Measurements from ENCODE around the gene PPP2R5C.
A peak's percentile ranks its signal among the peaks of the same experiment; 100 is the strongest.

PPP2R5C gene

DNA sequence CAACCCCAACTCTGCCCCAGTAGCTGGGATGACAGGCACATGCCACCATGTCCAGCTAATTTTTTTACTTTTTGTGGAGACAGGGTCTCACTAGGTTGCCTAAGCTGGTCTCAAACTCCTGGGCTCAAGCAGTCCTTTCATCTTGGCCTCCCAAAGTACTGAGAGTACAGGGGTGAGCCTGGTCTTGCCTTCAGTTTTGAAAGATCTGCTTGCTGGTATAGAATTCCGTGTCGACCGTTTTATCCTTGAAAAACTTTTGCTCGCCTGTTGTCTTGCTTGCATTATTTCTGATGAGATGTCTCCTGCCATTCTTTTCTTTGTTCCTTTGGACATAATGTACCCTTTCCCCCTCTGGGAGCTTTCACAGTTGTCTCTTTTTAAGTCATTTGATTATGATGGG, 110.8 kb downstream of the PPP2R5C start:
- DNase-seq = no peak

DNA sequence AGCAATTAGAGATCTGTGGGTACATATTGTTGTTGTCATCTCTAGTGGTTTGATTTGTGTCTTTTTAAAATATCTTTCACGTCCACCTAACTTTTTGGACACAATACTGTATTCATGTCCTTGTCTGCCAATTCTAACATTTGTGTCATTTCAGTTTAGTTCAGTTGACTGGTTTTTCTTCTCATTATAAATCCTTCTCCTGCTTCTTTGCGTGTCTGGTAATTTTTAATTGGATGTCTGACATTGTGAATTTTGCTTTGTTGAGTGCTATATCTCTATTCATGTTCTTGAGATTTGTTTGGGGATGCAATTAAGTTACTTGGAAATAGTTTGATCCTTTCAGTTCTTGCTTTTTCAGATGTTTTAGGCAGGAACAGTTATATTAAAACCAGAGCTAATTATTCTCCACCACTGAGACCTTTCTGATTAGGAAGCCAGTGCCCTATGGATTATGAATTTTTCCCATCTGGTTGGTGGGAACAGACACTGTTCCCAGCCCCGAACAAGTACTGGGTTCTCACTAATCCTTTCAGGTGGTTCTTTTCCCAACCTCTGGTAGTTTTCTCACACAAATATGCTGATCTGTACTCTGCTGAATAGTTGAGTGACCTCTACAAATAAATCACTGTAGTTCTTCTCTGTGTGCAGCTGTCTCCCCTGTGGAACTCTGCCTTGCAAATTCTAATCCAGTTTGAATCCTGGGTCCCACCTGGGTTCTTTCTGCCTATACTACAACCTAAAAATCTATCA, 111.7 kb downstream of the PPP2R5C start:
- no peak for DNase-seq

DNA sequence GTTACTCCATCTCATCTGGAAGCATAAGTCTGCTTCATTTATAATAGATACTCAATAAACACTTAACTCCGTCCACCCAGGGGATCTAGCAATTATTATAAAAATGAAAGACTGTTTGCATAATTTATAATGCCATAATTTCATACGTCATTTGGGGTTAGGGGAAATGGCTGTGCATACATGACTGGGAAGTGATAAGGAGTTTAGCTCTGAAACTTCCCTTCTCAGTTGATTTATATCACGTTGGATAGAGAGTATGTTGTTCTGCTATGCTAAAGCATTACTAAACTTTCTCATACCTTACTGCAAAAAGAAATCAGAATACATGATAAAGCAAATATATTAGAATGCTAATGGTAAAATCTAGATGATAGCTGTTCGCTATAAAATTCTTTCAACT, 112.5 kb downstream of the PPP2R5C start:
- DNase-seq = no peak

DNA sequence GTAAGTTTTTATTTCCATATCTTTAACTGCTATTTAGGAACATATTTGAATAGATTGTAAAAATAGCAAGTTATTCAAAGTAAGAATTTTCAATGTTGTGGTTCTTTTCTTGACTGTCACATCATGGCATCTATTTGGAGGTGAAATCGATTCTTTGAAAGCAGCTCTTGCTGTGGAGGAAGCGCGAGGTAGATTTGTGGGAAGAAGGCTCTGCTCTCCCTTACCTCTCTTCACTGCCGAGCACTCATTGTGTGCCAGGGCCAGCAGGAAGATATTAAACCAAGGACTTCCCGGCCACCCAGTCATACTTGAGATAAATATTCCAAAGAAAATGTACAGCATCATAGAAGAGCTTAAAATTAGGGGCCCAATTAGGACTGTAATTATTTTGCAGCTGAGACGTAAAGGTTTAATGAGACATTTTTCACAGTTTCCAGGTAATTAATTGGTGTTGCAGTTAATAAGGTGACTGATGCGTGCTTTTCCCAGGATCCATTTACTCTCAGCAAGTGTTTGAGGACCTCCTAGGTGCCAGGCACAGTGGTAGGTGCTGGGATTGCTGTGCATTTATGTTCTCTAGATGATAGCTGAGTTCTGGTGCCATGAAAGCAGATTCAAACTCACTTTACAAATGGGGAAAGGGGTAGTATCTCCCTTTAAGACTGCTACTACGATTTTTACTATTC, 113.7 kb downstream of the PPP2R5C start:
- no peak for DNase-seq

DNA sequence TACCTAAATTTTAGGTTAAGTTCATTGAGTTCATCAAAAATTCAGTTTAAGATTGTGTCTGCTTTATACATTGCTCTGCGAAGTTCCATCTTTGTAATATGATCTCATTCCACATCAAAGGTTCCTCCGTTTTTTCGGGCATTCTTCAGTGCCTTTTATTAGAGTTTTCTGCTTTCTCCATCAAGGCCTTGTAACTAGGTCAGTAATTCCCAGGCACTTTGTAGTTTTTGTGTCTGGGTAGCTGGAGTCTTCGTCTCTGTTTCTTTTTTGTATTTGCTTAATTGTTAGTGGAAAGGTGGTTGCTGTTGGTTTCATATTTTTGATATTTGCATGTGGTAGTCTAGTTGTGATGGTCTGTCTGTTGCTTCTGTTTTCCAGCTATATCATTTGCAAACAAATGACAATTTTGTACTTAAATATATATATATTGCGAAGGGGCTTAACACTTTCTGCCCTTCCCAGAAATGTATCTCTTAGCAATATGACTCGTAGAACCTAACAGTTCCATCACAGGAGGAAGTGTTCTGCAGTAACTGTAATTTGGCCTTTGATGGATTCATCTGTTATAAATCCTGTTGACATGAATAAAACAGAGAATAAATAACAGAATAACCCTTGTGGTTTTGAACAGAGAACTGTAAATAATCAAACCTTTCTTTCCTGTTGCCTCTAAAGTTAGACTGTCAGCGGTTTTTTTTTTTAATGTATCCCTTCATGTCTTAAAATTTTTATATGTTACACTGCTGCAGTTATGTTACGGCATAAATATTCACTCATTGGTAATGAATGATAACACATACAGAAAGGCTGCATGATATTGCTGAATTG, 114.4 kb downstream of the PPP2R5C start:
- DNase-seq = no peak

DNA sequence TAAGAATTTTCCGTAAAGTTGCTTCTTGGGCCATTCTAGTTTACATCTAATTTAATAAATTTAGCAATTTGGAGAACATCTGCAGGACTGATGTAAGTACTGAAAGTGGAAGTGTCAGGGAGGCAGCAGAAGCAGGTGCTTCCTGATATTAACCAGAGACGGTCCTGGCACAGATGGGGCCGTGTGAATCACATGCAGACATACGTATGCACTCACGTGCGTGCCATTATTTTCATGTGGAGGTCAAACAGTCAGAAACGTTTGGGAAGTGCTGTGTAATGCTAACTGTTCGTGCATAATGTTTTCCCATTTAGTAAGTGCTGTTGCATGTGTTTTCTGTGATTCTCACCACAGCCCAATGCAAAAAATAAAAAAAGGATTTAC, 115.0 kb downstream of the PPP2R5C start:
- no peak for DNase-seq

DNA sequence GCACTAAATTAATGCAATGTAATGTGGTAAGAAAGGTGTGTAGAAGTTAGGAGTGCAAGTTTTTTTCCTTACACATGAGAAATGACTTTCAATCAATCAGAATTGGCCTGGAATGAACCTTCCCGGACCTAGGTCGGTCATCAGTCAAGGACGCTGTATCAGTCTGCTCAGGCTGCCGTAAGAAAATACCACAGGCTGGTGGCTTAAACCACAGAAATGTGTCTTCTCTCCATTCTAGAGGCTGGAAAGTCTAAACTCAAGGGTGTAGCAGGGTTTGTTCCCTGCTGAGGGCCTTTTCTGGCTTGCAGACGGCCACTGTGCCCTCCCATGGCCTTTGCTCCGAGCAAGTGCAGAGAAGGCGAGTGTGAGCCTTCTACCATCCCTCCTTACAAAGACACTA, 116.3 kb downstream of the PPP2R5C start:
- DNase-seq = no peak

DNA sequence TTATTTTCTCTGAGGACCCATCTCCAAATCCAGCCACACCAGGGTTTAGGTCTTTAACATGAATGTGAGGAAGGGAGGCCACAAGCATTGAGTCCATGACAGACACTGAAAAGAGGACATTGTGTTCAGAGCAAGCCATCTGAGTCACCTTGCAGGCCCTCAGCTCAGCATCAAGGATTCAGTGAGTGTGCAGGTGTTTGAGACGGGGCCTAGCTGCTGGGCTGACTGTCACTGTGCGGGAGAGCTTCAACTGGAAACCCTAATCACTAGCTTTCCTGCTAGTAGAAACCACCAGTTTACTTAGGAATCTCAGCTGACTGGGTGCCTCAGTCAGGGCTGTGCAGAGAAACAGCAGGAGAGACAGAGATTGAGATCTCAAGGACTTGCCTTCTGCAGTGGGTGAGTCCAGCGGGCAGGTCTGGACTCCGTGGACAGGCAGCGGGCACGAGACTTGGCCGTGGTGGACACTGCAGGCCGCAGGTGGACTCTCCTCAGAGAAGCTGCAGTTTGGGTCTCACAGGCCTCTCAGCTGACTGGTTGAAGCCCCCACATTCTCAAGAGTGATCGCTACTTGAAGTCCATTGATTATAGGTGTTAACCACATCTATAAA, 116.8 kb downstream of the PPP2R5C start:
- no peak for DNase-seq

DNA sequence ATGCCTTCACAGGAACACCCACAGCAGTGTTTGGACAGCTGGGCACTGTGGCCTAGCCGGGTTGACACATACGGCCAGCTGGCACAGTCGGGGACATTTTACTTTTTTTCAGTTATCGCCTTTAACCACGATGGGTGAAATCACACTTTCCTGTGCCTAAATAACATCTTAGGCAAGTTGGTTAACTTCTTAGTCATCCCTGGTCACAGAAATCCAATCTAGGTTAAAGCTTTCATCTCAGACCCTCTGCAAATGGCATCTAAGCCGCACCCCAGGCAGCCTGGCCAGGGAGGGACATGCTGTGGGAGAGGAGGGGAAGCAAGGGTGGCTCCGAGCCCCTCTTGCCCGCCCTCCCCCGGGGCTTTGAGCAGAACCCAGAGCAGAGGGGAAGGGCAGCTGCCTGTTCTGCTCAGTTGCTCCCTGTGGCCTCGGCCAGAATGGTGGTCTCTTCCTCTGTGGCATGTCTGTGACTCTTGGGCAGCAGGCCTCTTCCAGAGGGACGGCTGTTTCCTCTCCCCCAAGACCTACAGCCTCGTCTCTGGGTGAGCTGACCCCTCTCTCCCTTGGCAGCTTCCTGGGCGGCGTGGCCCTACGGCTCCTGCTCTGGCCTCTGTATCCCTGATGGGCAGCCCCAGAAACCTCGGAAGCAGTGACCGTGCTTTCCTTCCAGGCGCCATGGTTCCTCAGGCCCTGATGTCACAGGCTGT, 117.5 kb downstream of the PPP2R5C start:
- DNase-seq = no peak

DNA sequence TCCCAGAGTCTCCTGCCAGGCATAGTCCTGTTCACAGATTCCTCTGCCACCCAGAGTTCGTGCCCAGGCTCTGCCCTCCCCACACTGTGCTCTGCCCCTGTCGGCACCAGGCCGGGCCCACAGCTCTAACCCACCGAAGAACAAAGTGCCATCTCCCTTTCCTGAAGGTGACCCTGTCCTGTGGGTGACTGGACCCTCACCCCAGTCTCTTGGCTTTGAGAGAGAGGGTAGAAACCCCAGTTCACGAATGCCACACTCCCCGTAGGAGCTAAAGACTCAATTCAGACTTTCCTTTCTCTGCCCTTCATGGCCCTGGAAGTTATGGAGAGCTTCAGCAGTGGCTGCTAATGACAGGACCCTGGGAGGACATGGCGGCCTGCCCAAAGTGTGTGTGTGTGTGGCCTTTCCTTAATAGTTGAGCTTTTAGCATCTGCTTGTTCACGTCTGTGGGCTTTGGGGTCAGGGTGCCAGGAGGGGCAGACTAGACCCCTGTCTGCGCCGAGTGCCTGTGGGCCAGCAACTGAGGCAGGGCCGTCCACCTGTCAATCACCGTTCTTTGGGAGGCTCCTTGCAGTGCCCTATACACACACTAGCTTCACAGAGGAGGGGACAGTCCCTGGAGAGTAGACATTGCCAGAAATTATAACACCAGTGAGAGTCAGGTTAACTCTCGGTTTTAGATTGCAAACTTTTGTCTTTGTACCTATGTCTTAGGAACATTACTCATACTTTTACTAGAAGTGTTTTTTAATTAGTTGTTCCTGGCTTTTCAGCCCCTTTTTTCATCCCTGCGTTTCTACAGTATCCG, 118.2 kb downstream of the PPP2R5C start:
- no peak for DNase-seq

DNA sequence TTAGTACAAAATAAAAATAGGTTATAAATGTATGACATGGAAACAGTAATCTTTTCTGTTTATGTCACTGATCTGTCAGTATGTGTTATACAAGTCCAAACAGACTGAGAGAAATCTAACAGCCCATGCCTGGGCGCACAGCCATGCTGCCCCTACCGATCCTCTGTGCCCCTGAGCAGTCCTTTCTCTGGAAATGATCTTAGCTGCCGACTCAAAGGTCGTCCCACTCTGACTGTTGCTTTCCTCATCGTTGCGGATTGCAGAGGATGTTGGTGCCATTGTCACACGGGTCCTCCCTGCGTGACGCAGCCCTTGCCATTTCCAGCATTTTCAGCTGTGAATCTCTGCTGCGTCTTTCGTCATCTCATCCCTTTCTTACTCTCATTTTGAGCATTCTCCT, 119.9 kb downstream of the PPP2R5C start:
- no peak for DNase-seq

DNA sequence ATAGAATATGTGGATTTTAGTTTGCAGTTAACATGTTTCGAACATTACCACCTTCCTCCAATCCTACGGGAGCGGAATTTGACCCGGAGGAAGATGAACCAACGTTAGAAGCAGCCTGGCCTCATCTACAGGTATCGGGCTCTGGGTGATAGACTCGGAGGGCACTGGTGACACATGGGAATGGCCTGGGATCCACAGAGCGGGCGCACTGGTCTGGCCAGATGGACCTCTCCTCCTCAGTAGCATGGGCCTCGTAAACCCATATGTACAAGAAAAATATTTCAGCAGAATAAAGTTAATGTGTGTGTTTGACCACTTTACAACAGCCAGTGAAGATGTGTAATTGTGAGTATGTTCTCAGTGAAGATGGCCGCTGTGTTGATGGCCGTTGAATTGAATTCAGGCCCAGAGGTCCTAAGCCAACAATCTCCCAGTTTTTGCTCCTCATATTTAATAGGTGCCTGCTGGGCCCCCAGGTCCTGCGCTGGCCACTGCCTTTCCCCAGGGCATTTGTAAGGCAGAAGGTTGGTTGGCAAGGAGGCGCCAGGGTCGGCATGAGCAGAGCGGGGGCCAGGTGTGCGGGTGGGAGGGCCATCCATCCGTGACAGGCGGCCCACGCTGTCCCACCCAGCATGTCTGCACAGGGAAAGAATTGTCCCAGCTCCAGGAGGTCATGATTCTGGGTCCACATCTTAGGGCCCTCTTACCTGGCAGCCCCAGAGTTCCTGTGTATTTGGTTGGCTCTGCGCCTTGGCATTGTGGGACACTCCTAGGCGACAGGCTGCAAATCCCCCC, 120.8 kb downstream of the PPP2R5C start:
- no peak for DNase-seq

DNA sequence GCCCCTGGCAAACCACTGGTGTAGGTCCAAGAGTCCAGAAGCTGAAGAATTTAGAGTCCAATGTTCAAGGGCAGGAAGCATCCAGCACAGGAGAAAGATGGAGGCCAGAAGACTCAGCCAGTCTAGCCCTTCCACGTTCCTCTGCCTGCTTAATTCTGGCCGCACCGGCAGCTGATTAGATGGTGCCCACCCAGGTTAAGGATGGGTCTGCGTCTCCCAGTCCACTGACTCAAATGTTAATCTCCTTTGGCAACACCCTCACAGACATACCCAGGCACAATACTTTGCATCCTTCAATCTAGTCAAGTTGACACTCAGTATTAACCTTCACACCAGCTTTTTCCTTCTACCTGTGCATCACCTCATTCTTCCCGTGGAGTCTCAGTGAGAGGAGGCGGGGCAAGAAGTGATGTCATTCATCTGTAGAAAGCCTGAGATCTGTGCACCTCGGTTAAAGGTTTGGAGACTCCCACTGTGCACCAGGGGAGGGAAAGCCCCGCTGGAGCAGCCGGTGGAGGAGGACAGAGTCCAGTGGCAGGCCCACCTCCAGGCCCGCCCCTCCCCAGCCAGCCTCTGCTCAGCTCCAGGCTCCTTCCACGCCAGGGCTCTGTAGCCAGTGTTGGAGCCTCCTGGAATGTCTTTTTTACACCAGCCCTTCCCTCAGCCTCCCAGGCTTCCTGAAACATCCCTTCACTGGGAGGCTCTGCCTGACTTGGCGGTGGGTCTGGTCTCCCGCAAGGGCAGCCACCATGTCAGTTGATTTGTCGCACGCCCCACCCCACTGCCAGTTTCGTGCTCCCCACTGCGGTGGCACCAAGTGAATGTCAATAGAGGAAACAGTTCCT, 122.8 kb downstream of the PPP2R5C start:
- no peak for DNase-seq

DNA sequence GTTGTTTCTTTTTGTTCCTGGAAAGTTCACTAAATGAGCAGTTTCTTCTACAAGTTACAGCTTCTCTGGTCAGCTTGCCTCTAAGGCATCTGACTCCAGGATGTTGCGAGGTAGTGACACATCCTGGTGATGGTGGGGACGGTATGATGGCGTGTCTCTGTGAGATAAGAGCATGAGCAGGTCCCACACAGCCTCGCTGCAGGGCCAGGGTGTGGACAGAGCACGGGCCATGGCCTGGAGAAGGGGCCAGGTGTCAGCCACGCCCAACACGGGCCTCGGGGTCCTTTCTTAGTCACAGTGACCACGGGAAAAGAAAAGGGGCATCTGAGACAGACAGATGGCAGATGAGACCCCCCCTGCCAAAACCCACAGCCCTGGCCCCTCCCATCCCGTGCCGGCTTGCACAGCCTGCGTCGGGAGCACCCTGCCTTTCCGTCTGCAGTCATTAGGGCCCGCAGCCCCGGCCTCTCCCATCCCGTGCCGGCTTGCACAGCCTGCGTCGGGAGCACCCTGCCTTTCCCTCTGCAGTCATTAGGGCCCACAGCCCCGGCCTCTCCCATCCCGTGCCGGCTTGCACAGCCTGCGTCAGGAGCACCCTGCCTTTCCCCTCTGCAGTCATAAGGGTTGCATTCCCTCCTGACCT, 123.5 kb downstream of the PPP2R5C start:
- no peak for DNase-seq

DNA sequence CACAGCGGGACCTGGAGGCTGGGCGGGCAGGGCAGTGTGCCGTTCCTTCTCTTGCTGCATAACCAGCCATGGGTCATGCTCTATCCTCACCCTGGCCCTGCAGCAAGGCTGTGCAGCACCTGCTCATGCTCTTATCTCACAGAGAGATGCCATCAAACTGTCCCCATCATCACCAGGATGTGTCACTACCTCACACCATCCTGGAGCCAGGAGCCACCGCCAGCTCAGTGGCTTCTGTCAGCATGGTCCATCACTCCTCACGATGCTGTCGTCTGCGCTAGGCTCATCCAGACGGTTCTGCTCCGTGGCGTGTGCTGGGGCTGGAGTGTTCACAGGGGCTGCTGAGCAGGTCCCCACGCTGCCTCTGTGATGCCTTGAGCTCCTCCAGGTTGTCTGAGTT, 125.7 kb downstream of the PPP2R5C start:
- no peak for DNase-seq

DNA sequence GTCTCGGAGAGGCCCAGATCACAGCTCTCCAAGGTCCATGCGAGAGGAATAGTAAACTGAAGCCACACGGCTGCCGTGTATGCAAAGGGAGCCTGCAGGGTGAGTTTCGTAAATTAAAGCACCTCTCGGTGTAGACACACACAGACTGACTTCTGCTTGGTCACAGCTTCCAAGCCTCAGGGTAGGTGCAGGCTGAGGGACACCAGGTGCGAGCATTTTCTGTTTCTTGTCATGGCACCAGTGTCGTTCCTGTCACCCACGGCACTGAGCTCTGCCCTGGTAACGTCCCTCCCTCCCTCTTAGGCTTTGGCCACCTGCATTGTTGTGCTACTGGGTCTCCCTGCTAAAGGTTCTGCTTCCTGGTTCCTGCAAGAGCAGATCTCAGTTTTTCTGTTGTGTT, 126.7 kb downstream of the PPP2R5C start:
- no peak for DNase-seq

DNA sequence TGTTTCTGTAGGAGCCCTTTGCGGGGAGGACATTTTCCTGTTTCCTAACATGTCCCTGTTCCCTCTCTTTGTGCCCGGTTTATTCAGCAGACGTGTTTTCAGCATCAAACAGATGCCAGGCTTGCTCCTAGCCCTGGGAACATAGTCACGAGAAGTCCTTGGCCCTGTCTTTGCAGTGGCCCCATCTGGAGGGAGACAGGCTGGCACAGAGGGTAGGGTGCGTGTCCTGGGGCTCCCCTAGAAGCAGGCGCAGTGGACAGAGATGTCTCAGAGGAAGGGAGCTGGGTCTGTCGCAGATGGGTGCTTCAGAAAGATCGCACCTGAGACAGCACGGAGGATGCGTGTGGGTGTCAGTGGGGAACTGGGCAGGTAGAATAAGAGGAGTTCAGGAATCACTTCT, 127.9 kb downstream of the PPP2R5C start:
- peak; percentile 56 for DNase-seq

DNA sequence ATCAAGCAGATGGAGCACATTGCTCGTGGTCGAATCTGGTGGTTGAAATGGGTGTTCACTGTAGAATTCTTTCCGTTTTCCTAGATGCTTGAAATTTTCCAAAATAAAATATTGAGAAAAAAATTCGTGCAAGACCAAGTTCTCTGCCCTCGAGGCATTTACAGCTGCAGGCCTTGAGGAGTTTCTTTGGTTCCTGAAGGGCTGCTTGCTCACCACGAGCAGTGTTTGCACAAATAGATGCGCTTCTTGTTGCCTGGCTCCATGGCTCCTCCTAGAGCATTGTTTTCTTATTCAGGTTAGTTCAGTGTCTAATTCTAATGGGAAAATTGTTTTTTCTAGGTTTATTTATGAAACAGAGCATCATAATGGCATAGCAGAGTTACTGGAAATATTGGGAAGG, 128.4 kb downstream of the PPP2R5C start:
- peak; percentile 86 for DNase-seq

DNA sequence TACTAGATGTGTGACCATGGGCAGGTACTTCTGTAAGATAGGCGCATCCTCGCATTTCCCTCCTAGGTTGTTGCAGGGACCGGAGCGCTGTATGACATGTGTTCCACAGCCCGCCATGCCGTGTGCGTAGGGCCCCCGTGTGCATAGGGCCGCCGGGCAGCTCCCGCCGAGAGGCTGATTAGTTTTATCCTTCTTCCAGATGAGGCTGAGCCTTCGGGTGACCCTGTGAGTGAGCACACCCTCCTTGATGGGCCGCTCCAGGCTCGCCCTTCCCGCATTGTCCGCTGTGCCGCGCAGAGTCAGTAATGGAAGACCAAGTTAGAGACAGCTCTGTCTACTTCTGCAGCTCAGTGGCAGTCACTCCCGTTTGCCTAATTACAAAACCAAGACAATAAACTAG, 130.0 kb downstream of the PPP2R5C start:
- DNase-seq = no peak

DNA sequence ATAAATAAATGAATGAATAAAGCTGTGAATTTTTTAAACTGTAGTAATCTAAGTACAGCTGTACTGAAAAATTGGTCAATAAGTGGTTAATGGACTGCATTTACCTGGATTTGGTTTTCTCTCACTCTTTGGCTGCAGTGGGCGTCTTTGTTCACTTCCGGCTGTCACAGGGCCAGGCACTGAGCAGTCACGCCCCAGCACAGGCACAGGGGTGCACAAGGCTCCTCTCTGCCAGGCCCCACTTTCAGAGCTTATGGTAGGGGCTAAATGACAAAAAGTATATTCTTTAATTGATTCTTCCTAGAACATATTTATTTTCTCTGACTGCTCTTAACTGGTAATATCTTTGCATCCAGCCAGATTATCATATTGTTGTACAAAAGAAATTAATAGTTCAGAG, 132.2 kb downstream of the PPP2R5C start:
- DNase-seq = no peak
